Hypothalamus (tissue), 51 donors: ENCODE data around the gene GRIA2.
"Not testable (repeated sequence)": the region's sequence is repeated elsewhere in the genome, so short reads cannot be mapped to it uniquely, and the experiment has no call there.

ENCODE experiments used
- DNase-seq, 51 donors: peaks; one replicate each; lab custom pipeline; 2025; lab: John Stamatoyannopoulos, UW

GRIA2 gene

DNA sequence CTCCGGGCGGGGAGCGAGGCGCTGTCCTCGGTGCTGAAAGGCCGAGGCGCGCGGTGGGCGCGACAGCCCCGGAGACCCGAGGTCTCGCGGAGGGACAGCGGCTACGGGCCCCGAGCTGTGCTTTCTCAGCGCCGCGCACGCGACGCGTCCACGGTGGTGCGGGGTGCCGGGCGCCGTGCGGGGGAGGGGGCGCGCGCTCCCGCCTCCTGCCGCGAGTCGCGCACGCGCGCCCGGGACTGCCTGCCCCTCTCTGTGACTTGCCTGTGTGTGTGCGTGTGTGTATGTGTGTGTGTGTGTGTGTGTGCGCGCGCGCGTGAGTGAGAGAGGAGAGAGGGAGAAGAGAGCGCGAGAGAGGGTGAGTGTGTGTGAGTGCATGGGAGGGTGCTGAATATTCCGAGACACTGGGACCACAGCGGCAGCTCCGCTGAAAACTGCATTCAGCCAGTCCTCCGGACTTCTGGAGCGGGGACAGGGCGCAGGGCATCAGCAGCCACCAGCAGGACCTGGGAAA is at the start of gene GRIA2:
Gene GRIA2 (plus strand): TSS at position 358 of the 511 bp plus-strand sequence. CDS start 315 bp downstream, outside the sequence.
- DNase-seq, result peak in 50 of 51 donors; percentile 15 to 94 (median 70)

DNA sequence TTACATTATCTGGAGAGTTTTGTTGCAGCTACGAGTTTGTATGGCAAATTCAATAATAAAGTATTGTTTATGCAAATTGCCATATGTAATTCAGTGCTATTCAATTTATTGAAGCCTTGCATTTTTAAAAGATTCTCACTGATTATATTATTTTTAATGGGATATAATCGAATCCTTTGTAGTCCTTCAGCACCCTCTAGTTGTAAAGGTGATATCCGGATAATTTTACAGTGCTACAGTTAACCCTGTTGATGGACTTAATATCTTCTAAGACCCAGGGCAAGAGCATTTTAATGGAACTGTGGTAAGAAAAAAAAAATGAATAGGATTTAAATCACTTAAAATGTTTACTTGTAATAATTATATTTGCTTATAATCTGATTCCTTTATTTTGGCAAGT is 48.5 kb upstream of the GRIA2 start:
- no peak for DNase-seq

DNA sequence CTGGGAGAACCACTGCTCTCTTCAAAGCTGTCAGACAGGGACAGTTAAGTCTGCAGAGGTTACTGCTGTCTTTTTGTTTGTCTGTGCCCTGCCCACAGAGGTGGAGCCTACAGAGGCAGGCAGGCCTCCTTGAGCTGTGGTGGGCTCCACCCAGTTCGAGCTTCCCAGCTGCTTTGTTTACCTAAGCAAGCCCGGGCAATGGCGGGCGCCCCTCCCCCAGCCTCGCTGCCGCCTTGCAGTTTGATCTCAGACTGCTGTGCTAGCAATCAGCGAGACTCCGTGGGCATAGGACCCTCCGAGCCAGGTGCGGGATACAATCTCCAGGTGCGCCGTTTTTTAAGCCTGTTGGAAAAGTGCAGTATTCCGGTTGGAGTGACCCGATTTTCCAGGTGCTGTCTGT is 40.3 kb upstream of the GRIA2 start:
- DNase-seq, result not testable (repeated sequence)

DNA sequence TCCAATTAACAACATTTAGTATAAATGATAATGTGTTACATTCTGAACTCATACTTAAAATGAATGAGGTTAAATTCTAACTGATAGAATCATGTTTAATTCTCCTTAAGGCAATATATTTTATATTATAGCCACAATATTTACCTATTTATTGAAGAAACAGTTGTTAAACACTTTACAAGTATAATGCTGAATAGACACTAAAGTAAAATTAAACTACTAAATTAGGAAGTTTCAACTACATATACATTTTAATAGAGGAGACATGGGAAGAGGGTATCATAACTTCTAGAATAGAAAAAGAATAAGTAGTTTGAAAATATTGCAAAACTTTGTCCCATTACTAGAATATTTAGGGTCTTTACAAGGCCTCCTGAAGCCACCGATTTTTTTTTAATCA is 36.2 kb upstream of the GRIA2 start:
- DNase-seq, result no peak

GRCh38 chr4:157185363-157185762 is 35.2 kb upstream of the GRIA2 start:
- no peak for DNase-seq

GRCh38 chr4:157195374-157195773 is 25.2 kb upstream of the GRIA2 start:
- DNase-seq, result no peak

- no peak for DNase-seq
These were observed 24.5 kb upstream of the GRIA2 start for GRCh38 chr4:157196046-157196445.

GRCh38 chr4:157204634-157205244 is 15.8 kb upstream of the GRIA2 start:
- peak in 5 of 51 donors; percentile 1 to 18 (median 2) for DNase-seq

DNA sequence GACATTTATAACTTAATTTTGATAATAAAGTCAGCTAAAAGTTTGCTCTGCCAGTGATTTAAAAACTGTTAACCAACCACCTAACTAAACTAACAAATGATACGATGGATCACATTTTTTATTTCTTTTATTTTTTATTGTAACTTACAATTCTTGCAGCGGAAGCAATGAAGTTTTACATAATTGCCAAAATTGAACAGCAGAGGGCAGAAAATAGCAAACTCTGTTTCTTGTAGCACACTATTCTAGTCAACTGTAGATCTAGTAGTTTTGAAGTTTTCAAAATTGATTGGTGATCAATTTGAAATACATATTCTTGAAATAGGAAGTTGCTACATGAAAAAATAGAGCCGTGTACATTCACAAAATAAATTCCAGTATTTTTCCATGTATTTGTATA is 2.8 kb upstream of the GRIA2 start:
- DNase-seq, result no peak

DNA sequence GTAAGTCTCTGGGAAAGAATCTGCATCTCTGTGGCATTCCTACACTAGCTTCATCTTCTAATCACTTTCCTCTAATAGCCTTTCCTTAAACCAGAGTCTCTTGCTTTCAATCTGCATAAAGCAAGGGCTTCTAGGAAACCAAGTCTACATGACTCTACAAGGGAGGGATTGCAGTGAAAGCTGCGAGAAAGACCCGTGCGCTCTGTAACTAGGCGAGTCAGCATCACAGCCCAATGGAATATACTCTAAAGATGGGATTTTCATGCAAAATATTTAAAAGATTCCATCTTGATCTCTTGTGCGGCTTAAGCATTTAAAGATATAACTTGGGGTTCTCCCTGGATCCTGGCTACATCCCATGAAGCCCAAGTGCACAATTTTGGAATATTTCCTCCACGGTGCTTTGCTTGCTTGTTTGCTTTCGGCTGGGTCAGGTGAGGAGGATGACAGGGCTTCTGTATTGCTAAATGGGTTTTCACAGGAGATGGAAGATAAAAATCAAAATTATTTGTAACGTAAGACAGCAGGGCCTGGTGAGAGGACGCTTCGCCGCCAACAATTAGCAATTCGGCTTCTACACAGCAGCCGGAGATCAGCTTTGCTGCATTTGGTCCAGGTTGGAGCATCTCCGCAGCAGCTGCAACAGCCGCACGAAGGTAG is 687 bp upstream of the GRIA2 start:
- DNase-seq, result peak in 1 of 51 donors; percentile 79

- DNase-seq, result peak in 23 of 51 donors; percentile 20 to 79 (median 38)
These were observed 932 bp downstream of the GRIA2 start for GRCh38 chr4:157221426-157221894.

GRCh38 chr4:157221895-157222770 is 1.6 kb downstream of the GRIA2 start:
- DNase-seq, result peak; percentile 14 to 93 (median 75)

DNA sequence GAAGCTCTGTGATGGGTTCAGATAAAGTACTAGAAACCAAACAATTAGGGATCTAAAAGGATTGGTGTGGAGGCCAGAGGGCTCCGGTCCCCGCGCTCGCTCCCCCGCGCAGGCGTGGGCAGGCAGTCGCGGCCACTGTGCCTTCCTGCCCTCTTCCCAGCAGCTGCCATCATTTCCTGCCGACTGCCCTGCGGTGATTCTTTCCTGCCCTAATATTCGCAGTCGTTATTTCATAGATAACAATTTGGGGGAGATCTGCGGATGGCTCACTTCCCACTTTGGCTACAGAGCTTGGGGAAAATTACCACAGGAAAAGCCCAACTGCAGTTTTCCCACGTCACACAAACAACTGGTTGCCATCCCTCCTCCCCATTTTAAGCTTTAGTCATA is 2.2 kb downstream of the GRIA2 start:
- peak in 28 of 51 donors; percentile 24 to 86 (median 58) for DNase-seq

GRCh38 chr4:157223456-157223855 is 2.9 kb downstream of the GRIA2 start:
- DNase-seq, result peak in 1 of 51 donors; percentile 44

- peak in 1 of 51 donors; percentile 45 for DNase-seq
These were observed 4.6 kb downstream of the GRIA2 start for GRCh38 chr4:157225096-157225495.

DNA sequence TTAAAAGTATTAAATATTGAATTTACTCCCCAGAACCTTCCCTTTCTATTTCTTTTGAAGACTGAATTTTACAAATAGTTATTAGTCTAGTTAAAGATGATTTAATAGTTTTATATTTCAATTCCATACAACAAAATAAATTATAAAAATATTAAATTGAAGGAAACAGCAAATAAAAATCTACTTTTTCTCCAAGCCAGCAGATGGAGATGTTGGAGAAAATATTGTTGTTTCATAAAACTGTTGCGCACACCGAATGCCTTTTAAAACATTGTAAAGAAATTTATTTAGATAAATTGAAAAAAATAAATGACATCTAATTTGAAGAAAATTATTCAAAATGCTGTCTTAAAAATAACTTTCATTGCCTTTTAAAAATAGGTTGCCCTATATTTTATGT is 5.5 kb downstream of the GRIA2 start:
- peak in 1 of 51 donors; percentile 7 for DNase-seq

DNA sequence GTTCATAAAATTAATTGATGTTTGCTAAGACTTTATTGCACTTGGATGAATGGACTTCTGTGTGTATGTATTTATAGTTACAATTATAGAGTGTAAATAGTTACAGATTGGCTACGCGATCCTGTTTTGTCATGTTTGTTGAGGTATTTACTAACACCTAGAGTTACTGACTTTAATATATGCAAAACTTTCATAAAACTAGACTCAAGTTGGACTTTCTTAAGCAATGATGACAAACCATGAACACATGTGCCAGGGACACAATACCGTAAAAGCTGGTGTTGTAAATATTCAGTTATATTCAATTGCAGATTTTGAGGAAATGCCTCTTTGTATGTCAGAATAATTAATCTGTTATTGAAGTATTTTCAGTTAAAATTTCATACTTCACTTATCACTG is 6.1 kb downstream of the GRIA2 start:
- DNase-seq, result peak in 1 of 51 donors; percentile 16

GRCh38 chr4:157231525-157231924 is 11.0 kb downstream of the GRIA2 start:
- no peak for DNase-seq

GRCh38 chr4:157242871-157243270 is 22.3 kb downstream of the GRIA2 start:
- DNase-seq, result peak in 3 of 51 donors; percentile 10 to 46 (median 11)

DNA sequence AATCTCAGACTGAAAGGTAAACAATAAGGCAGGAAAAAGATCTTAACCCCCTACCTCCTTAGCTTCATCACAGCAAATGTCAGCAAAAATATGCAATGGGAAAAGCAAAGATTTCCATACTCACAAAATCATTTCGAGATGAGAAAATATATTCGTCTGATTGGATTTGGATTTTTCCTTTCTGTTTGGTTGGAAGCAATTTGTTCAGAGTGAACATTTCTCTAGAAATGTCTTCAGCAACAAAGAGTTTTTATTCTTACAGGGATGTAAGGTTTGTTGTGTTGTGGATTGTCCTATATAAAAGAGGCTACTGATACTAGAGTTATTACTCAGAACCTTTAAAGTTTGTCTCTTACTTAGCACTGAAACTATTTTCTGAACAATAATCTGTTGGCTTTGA is 23.8 kb downstream of the GRIA2 start:
- DNase-seq, result peak in 1 of 51 donors; percentile 63

GRCh38 chr4:157245351-157245750 is 24.8 kb downstream of the GRIA2 start:
- DNase-seq, result no peak
